ENCODE data around the gene LHB.
A peak's percentile ranks its signal among the peaks of the same experiment; 100 is the strongest.

LHB gene

DNA sequence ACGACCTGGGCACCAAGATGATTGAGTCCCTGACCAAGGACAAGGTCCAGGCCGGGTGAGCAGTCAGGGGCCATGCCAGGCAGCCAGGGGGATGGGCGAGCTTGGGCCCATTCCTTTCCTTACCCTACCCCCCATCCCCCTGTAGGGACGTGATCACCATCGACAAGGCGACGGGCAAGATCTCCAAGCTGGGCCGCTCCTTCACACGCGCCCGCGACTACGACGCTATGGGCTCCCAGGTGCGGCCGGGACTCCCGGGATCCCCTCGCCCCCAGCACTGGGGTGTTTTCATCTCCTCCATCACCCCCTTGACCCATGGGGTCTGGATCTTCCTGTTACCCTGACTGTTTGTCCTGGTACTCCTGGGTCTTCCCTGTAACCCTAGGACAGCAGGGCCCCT lies 7.1 kb downstream of the LHB start:
- DNase-seq, result no peak

DNA sequence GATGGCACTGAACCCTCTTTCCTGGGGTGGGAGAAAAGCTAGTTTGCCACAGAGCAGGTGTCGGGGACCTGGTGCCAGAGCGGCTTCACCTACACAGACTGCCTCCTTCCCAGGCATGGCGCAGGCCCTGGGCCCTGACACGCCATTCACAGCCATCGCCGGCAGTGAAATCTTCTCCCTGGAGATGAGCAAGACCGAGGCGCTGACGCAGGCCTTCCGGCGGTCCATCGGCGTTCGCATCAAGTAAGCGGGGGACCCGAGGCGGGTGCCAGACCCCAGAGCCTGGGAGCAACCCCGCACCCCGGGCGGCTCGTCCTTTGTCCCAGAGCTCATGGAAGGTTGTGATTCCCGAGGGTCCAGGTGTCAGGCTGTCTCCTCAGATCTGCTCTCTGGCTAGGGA lies 10.0 kb downstream of the LHB start:
- DNase-seq, result no peak

DNA sequence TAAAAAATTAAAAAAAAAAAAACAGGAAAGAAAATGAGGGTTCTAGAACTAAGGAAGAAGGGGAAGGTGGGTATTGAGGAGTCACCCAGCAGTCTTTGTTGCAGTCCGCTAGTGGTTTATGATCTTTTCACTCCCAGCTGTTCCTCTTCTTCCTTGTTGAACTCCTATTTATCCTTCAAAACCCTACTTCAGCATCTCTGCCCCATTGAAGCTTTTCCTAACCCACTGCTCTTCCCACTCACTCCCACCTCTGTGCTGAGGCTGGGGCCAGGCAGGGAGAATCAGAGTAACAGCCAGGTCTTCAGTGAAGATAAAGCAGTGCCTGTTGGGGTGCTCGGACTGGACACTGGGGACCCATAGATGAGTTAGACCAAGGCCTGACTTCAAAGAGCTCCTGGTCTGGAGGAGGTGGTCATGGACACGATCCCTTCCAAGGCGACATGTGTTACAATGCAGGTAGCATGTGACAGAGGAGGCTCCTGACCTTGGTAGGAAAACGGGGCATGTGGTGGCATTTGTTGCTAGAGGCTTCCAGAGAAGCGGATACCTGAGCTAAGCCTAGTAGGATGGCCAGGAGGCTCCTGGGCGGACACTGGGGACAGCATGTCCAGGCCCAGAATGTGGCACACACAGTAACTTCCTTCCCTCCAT lies 11.8 kb downstream of the LHB start:
- DNase-seq, result no peak

DNA sequence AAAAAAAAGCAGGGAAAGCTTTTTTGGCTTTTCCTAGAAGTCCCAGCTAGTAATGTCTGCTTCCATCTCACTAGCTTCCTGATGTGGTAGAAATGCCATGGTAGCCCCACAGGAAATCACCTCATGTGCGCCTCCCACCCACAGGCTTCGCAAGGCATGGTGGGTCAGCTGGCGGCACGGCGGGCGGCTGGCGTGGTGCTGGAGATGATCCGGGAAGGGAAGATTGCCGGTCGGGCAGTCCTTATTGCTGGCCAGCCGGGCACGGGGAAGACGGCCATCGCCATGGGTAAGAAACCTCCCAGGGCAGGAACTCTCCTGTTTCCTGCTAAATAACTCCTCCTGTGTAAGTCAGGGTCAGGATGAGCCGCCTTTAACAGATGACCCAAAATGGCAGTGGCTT lies 12.8 kb downstream of the LHB start:
- no peak for DNase-seq

DNA sequence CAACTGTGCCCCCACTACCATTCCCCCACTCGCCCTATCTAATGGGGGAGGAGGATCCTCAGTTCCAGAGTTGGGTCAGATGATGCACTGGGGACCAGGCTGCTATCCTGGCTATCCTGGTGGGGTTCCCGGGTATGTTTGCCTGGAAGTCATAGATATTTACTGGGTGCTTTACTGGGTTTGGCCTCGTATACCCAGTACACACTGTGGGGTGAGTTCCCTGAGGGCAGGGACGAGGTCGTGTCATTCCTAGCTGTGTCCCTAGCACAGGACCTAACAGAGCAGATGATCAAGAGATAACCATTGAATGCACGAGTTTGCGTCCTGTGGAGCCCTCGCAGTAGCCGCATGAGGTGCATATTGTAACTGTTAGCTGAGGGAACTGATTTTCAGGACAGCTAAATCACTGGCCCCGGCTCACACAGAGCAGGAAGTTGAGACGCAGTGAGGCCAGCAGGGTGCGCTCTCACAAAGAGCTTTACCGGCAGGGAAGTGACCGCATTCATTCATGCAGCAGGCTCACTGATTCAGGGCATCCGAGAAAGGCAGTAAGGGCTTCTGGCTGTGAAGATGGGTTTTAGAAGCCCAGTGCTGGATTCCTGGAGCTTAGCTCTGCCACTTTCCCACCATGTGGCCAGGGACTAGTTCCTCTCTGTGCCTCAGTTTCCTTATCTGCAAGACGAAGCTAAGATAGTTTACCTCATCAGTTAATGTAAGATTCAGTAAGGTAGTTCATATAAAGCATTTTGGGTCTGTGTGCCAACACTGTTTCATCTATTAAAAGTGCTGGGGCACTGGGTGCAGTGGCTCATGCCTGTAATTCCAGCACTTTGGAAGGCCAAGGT lies 17.2 kb downstream of the LHB start:
- no peak for DNase-seq

DNA sequence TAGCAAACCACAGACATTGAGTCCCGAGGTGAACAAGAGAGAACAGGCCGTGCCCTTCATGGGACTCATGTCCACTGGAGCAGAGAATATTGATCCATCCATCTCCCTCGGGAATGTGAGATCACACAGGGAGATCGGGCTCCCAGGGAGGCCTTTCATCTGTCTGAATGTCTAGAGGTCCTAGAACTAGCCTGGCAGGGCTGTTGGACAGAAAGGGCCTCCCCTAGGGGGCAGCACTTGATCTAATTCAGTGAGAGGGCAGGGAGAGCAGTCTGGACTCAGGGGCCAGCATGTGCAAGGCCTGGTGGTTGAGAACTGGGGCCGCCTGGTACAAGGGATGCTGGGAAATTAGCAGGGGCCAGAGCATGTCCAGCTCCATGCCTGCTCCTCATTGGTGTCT lies 18.9 kb downstream of the LHB start:
- DNase-seq, result no peak

DNA sequence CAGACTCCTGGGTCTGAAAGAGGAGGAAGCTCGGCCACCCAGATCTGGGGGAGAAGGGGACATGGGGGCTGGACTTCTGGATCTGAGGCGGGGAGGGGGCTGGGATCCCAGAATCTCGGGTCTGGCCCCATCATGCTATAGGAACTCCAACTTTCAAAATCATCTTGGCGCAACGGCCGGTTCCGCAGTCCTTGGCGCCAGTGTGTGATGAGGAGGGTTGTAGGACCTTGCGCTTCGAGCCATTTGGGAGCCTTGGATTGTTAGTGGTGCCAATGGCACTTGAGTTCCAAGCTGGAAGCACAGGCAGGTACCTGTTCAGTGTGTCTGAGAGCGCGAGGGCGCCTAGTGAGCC lies 22.9 kb downstream of the LHB start:
- no peak for DNase-seq

DNA sequence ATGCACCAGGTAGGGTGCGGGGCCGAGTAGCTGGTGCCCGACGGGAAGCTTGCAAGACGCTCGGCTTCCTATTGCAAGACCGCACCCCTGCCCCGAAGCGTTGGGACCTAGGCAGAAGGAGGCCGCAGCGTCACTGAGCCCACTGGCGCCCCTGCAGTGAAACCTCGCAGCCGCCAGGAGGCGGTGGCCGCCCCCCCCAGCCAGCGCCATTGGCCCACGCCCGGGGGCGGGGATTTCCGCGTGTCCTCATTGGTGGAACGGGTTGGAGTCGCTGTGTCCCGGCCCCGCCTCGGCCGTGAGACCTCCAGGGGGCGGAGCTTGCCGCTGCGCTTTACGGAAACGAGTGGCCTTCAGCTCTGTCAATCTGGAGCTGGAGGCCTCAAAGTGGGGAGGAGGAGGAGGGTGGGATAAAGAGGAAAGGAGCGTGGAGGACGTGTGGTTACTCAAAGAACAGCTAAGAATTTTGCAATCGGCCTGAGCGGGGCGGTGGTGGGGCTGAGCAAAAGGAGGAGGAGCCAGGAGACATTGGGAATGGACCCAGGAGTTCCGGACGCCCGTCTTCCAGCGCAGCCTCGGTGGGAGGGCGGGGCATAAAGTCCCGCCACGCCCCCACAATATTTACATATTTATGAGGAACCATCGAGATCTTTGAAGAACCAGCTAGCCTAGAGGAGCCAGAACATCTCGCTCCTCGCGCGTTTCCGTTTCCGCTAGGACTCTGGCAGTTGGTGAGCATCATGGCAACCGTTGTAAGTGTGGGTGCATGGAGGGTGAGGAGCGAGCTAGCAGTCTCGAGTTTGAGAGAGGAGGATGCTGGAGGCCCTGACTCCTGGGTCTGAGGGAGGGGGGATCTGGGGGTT lies 23.5 kb downstream of the LHB start, which contains the start of the genes GYS1 and RUVBL2:
TSS of gene GYS1 (minus strand) at position 135 of the 860 bp plus-strand sequence. CDS start 197 bp downstream, outside the sequence.
TSS of gene RUVBL2 (plus strand) at position 713 of the 860 bp plus-strand sequence. CDS start at position 738, 25 bp downstream.
- peak; percentile 100 for DNase-seq

DNA sequence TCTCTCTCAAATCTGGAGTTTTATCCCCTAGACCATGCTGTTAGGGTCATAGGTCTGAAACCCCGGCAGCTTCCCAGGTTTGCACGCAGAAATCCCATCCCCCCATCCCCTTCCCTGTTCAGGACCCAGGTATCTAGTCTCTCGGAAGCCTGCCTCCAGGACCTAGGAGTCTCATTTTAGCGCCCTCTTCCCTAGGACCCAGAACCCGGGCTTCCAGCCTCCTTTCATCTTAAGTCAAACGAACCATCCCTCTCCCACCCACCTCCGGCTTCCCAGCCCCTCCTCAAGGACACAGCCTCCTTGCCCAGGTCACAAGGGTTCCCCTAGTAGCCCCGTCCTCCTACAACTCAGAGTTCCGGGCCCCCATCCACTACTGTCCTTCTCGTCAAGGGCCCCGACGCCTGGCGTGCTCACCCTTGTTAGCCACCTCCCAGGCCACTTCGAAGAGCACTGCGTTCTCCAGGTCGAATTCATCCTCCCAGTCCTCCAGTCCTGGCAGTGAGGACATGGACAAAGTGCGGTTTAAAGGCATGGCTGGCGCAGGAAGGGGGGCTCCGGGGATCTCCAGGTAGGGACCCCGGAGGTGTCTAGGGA lies 24.2 kb downstream of the LHB start:
- no peak for DNase-seq

DNA sequence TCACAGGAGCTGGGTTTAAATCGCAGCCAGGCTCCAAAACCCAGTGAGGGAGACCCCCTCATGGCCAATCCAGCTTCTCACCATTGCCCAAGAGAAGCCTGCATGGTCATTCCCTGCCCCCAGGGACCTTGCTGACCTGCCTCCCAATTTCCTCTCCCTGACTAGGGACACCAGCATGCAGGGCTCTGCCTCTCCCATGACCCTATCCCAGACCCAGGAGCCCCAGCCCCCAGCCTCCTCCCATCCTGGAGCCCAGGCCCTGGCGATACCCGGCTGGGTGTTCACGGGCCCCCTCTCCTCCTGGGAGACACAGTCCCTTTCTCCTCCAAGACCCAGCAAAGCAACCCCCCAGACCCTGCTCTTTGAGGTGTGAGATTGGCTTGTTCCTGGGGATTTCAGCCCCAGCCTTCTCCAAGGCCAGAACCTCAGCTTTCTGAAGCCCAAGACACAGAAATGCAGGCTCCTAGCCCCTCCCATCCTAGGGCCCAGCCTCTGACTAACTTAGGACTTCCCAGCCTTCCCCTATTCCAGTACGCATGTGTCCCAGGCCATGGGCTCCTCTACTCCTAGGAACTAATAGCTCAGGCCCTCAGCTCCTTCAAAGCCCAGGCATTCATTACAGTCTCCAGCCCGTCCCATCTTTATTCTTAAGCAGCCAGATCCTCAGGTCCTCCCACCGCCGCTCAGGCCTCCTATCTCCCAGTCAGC lies 24.9 kb downstream of the LHB start:
- DNase-seq, result peak; percentile 68

DNA sequence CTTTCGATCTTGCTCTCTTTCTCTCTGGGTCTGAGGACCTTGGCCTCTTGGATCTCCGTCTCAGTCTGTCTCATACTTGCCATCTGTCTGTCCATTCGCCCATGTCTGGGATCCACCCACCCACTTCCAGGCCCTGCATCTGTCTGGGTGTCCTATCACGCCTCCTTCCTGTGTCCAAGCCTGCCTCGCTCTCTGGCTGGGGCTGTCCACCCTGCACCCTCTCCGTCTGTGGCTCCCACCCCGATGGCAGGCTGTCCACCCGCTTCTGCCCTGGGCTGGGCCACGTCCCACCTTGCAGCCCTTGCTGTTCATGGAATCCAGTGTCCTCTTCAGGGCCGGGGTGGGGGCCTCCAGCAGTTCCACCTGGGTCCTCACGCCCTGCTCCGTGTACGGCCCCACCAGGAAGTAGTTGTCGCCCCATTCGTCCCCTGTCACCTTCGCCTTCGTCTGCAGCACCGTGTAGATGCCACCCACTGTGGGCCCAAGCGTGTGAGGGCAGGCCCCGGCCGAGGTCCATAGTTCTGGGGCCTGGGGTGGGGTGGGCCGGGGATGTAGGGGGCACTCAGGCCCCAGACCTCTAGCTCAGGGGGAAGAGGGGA lies 25.8 kb downstream of the LHB start:
- DNase-seq, result no peak

DNA sequence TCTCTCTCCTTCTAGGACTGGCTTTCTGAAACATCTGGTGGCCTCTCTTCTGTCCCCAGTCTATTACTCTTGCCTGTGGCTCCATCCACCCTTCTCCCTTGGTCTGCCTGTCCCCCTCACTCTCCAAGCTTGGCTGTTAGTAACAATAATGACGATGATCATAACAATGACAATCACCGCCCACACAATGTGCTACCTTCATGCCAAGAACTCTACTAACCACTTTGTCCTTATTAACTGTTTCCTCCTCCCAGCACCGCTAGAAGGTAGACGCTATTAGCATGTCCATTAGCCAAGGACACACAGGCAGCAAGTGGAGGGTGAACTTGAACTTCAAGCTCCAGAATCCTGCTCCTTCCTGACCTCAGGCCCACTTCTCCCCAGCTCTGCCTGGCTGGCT lies 26.5 kb downstream of the LHB start:
- no peak for DNase-seq

DNA sequence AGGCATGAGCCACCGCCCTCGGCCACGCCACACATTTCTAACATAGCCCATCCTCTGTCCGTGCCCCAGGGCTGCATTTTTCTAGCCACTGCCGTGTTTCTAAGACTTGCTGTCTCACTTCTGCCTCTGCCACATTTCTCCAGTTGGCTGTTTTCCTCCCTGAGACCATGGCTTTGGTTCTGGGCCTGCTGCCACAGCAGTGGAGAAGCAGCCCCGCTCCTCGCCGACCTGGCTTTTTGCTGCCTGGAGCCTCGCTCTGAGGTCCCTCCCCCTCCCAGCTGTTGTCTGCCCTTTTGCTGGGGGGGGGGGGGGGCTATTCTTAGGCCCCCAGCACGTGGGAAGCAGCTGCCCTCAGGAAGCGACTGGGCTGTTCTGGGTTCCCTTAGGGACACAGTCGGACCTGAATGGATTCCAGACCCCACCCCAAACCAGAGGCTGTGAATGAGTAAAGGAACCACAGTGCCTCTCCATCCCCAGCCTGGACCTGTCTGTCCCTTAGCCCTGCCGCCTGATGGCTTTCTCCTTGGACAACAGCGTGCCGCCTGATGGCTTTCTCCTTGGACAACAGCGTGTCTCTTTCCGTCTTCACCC lies 27.1 kb downstream of the LHB start:
- peak; percentile 53 for DNase-seq

DNA sequence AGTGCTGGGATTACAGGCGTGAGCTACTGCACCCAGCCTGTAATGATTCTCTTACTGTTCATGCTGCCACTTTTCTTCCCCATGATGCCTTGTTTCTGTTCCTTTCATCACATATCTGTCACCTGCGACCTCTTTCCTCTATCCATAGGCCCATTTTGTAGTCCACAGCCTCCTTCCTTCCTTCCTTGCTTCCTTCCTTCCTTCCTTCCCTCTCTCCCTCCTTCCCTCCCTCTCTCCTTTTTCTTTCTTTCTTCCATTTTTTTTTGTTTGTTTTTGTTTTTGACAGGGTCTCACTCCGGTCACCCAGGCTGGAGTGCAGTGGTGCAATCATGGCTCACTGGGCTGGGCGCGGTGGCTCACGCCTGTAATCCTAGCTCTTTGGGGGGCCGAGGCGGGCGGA lies 28.0 kb downstream of the LHB start:
- DNase-seq, result no peak

DNA sequence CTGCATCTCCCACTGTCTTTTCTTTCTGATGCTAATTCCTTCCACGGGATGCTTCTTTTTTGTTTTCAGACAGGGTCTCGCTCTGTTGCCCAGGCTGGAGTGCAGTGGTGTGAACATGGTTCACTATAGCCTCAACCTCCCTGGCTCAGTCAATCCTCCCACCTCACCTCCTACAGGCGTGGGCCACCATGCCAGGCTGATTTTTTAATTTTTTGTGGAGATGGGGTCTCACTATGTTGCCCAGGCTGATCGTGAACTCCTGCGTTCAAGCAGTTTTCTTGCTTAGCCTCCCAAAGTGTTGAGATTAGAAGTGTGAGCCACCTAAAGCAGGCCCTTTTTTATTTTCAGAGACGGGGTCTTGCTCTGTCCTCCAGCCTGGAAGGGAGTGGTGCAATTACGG lies 28.6 kb downstream of the LHB start:
- DNase-seq, result no peak

DNA sequence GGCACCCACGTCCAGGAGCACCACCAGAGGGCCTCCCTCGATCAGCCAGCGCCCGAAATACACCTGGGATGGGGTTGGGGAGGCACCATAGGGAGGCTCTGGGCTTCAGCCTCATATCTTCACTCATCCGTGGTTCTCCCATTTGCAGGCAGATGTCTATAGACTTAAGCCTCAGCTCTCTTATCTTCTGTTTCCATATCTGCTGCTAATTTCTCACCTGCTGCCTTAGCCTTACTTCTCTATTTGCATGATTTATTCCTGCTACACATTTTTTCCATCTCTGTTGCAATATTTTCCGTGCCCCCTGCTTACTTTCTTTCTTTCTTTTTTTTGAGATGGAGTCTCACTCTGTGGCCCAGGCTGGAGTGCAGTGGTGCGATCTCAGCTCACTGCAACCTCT lies 29.6 kb downstream of the LHB start:
- no peak for DNase-seq

DNA sequence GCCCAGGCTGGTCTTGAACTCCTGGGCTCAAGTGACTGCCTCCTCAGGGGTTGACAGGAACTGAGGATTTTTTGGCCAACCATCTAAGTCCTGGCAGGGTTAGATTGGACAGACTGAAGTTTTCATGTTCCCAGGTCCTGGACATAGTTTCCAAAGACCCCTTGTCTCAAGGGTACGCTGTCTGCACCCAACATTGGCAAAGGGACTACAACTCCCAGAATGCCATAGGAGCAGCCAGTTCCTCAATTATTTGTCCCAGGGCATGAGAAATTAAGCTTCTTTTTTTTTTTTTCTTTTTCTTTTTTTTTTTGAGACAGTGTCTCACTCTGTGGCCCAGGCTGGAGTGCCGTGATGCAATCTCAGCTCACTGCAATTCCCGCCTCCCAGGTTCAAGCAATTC lies 30.7 kb downstream of the LHB start:
- no peak for DNase-seq

DNA sequence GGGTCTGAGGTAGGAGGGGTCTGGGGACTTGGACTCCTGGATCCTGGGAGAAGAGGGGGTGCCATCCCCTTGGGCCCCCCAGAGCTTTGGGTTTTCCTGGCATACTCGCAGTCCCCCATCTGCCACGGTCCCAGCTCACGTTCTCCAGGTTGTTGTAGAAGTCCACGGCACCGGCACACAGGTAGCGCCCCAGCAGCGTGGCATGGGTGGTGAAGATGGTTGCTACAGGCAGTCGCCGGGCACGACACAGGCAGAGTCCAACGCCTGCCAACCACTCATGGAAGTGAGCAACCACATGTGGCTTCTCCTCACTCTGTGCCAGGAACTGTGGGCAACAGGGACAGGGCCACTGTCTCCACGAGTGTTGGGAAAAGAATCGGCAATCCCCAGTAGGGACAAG lies 31.2 kb downstream of the LHB start:
- DNase-seq, result no peak

DNA sequence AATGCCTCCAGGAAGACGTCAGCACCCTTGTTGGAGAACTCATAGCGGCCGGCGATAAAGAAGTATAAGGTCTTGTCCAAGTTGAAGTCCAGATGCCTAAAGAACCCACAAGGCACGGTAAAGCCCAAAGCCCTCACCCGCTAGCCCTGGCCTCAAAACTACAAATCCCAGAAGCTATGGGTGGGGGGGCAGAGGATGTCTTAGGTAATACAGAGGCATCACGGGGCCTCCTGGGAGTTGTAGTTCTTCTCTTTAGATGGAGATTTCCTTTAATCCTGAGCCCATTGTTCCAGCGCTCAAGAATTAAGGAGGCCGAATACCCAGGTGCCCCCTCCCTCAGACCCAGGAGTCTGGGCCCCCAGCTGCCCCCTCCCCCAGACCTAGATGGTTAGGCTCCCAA lies 34.6 kb downstream of the LHB start:
- DNase-seq, result no peak

DNA sequence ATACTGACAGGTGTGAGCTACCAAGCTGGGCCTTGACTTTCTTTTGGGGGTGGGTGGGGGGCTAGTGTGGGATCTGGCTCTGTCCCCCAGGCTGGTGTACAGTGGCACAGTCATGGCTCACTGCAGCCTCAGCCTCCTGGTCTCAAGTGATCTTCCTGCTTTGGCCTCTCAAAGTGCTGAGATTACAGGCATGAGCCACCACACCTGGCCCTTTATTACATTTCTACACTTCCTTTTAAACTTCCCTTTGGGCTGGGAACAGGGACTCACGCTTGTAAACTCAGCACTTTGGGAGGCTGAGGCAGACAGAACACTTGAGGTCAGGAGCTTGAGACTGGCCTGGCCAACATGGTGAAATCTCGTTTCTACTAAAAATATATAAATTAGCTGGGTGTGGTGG lies 39.8 kb downstream of the LHB start:
- DNase-seq, result no peak

Measured in left hindlimb (tissue), 1 donor.